NCI-H1417 treated with DMSO at 0.1 percent for 48 hours (cell line): Measurements from ENCODE around the gene ZBTB17.
"Not testable (repeated sequence)": the region's sequence is repeated elsewhere in the genome, so short reads cannot be mapped to it uniquely, and the experiment has no call there.

Experiments
- DNase-seq: peaks from one replicate; lab custom pipeline; 2025; lab: John Stamatoyannopoulos, UW

The ZBTB17 gene

GRCh38 chr1:15896841-15897610 is 78.9 kb downstream of the ZBTB17 start:
- DNase-seq, result not testable (repeated sequence)

- DNase-seq, result no peak
Observed at GRCh38 chr1:15895233-15895632, 80.7 kb downstream of the ZBTB17 start.

- not testable (repeated sequence) for DNase-seq
Observed at GRCh38 chr1:15892857-15893599, 82.9 kb downstream of the ZBTB17 start.
